ENCODE data around the gene PRDM8. TPM values are rescaled to one million over a fixed set of nuclear protein-coding genes. Genes with fewer than 3 reads are reported as not detected.

Gene PRDM8
- total RNA-seq, 6 experiments from 2014 or later = 20.4 to 25.4 (median 23.9) TPM

DNA sequence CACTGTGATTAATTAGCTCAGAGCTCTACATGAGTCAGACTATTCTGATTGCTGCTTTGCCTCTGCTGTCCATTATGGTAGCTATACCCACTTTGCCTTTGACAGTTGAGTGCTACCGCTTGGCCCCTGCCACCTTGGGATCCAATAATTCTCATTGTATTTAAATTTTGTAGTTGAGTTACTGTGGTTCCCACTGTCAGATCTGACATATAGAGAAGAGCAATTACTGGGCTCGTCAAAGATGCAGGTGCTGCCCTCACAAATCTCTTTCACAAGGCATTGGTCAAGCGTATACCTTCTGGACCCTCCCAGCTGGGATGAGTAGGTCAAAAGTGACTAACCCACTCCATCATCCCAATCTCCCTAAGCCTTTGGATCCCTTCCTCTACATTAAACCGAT, 18.3 kb upstream of the PRDM8 start:
- H3K9me3 Mint-ChIP-seq = peaks cover 13% of the 10 kb centered on the region
- H3K27me3 Mint-ChIP-seq (ENCODE audit: insufficient read depth) = no peaks in the 10 kb centered on the region
- no peak for DNase-seq
- TF ChIP-seq, protein P1, sequence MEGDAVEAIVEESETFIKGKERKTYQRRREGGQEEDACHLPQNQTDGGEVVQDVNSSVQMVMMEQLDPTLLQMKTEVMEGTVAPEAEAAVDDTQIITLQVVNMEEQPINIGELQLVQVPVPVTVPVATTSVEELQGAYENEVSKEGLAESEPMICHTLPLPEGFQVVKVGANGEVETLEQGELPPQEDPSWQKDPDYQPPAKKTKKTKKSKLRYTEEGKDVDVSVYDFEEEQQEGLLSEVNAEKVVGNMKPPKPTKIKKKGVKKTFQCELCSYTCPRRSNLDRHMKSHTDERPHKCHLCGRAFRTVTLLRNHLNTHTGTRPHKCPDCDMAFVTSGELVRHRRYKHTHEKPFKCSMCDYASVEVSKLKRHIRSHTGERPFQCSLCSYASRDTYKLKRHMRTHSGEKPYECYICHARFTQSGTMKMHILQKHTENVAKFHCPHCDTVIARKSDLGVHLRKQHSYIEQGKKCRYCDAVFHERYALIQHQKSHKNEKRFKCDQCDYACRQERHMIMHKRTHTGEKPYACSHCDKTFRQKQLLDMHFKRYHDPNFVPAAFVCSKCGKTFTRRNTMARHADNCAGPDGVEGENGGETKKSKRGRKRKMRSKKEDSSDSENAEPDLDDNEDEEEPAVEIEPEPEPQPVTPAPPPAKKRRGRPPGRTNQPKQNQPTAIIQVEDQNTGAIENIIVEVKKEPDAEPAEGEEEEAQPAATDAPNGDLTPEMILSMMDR (IDR thresholded peaks at IDR 0.05) = no peak
- H3K27ac Mint-ChIP-seq = no peak overlapping the region
- peaks cover 49% of the 10 kb centered on the region for H3K4me1 Mint-ChIP-seq (ENCODE audit: low read depth)
- H3K4me3 Mint-ChIP-seq = no peak overlapping the region
- peaks cover 14% of the 10 kb centered on the region for H3K36me3 Mint-ChIP-seq (ENCODE audit: low read depth)

DNA sequence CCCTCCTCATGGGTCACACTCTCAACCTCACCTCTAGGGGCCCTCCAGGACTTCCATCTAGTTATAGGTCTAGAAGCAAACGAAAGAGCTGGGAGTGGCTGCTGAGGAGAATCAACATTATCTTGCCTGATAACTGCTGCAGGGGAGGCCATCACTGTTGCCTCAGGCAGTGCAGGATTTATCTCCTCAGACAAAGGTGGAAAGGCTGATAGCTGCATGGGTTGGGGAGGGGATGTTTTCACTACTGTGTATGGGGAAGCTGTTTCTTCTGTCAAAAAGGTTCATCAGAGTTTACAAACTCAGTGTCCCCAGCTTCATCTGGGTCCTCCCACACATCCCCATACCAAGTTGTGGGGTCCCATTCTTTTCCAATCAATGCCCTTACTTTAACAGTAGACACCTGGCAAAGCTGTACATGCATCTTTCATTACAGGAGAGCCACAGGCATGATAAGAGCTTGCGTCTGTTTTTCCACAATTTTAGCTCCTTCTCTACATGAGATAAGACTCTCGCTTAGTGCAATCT, 17.6 kb upstream of the PRDM8 start:
- no peaks in the 10 kb centered on the region for H3K27me3 Mint-ChIP-seq (ENCODE audit: insufficient read depth)
- H3K9me3 Mint-ChIP-seq = peaks cover 13% of the 10 kb centered on the region
- TF ChIP-seq, protein P1 (IDR thresholded peaks at IDR 0.05) = no peak
- 0 out of 2 replicates have a peak overlapping the region, but pooled peaks have one; percentile 60 for H3K27ac Mint-ChIP-seq
- no peak for DNase-seq
- peaks cover 41% of the 10 kb centered on the region for H3K4me1 Mint-ChIP-seq (ENCODE audit: low read depth)
- peaks cover 14% of the 10 kb centered on the region for H3K36me3 Mint-ChIP-seq (ENCODE audit: low read depth)
- H3K4me3 Mint-ChIP-seq = no peak overlapping the region

DNA sequence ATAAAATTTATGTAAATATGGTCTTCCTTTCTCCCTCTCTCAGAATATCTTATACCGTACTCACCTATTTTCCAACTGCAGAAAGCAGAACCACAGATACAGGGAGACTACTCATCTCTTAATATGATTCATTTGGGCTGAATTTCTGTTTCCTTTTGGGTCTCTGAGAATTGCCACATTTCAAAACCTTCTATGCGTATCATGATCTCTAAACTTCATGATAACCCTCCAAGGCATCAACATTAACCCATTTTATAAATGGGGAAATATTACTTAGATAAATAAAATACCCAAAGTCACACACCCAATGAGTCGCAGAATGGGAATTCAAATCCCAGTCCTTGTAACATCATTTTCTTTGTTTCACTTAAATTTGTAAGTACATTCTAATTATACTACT, 16.6 kb upstream of the PRDM8 start:
- Mint-ChIP-seq H3K27me3 (ENCODE audit: insufficient read depth) (no peaks in the 10 kb centered on the region; the same call in 1 of the 2 replicates), H3K9me3 (peaks cover 13% of the 10 kb centered on the region), H3K4me1 (ENCODE audit: low read depth) (peaks cover 47% of the 10 kb centered on the region), H3K4me3 (peak overlapping the region; percentile 75), H3K27ac (peak overlapping the region; percentile 60), H3K36me3 (ENCODE audit: low read depth) (peaks cover 23% of the 10 kb centered on the region)
- DNase-seq = no peak
- TF ChIP-seq, protein P1 (IDR thresholded peaks at IDR 0.05) = no peak

DNA sequence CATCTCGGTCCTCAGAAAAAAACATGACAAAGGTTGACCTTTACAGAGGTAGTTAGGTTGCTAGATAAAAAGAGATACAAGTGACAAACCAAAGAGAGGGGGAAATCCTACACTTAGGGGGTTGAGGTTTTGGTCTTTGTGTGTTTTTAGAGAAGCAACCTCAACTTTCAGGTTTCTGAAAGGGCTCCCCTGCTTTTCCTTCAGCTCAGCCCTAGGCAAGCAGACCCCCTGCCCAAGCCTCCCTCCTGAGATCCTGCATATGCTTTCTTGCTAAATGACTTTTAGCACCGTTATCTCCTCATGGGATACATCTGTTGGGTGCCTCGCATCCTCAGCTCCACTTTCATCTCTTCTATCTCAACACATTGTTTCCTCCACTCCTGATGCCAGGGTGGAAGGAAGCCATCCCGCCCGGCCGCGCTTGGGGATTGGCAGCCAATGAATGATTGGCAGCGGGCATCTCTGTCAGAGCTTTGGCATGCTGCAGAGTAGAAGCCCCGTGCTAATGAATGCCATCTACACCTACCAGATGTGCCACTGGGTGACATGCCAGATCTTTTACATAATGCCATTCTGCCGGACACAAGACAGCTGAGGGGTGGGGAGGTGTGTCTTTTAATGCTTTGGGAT, 15.0 kb upstream of the PRDM8 start:
- peak overlapping the region; percentile 99; the same call in 1 of the 2 replicates for H3K4me3 Mint-ChIP-seq
- no peak for DNase-seq
- H3K4me1 Mint-ChIP-seq (ENCODE audit: low read depth) = peaks cover 61% of the 10 kb centered on the region
- peak overlapping the region; percentile 86 for H3K27ac Mint-ChIP-seq
- no peaks in the 10 kb centered on the region; the same call in 1 of the 2 replicates for H3K27me3 Mint-ChIP-seq (ENCODE audit: insufficient read depth)
- TF ChIP-seq, protein P1 (IDR thresholded peaks at IDR 0.05) = no peak
- peaks cover 13% of the 10 kb centered on the region for H3K9me3 Mint-ChIP-seq
- H3K36me3 Mint-ChIP-seq (ENCODE audit: low read depth) = peaks cover 27% of the 10 kb centered on the region

DNA sequence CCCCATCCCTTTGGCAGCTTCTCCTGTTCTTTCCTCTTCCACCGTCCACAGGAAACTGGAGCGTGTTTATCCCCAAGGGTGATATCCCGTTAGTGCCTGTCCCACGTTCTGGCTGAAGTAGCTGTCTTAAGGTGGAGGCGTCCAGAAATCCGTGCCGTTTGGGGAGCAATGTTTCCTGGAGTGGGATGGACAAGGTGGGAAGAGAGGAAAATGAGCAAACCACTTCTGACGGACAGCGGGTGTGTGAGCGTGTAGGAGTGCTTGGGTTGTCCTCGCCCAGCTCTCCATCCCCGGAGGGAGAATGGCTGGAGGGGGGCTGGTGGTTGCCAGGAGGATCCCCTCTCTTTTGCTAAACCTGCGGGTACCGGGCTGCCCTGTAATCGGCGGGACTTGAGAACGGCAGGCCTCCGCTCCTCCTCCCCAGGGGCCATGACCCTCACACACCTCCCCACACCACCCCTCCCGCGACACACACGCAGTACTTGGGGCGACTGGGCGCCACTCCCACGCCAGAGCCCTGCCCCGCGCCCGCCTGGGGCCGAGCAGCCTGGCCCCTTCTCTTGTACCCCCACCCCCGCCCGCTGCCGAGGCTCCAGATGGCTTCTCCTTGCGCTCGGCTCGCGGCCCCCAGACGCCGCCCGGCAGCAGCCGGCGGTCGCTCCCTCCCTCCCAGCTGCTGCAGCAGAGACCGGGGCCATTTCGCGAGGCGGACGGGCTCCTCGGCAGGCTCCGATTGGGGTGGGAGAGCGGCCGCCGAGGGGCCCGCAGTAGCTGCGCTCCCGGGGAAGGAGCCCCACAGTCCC, 13.9 kb upstream of the PRDM8 start:
- Mint-ChIP-seq H3K4me1 (ENCODE audit: low read depth) (peaks cover 70% of the 10 kb centered on the region), H3K27me3 (ENCODE audit: insufficient read depth) (no peaks in the 10 kb centered on the region; the same call in 1 of the 2 replicates)
- TF ChIP-seq, protein P1 (IDR thresholded peaks at IDR 0.05) = no peak

More for the DNA sequence above, 13.9 kb upstream of the PRDM8 start:
- DNase-seq = peak; percentile 30
- peak overlapping the region; percentile 99 for H3K4me3 Mint-ChIP-seq
- peaks cover 27% of the 10 kb centered on the region for H3K36me3 Mint-ChIP-seq (ENCODE audit: low read depth)
- peak overlapping the region; percentile 95 for H3K27ac Mint-ChIP-seq
- H3K9me3 Mint-ChIP-seq = peaks cover 13% of the 10 kb centered on the region

All from HFFc6 (cell line).